Tibial nerve (tissue), 4 donors: ENCODE results near the gene CHN2.

ENCODE experiments used
- EP300 ChIP-seq, 2 donors: sonication (generic); formaldehyde crosslinking; IDR thresholded peaks; one replicate each; pipeline ENCODE4 v1.6.1; 2017; ENCODE audit warnings: antibody characterized with exemption in 2 of 2, mild to moderate bottlenecking in 1 of 2
- POLR2A ChIP-seq, 2 donors: fragments of 450-650 bp; IDR thresholded peaks; one replicate each; pipeline ENCODE4 v1.6.1; 2017; ENCODE audit warnings: antibody characterized with exemption in 2 of 2, mild to moderate bottlenecking in 2 of 2, moderate library complexity in 2 of 2
- TF ChIP-seq, protein P1 (sequence below), 5 experiments: fragments of 200-600 bp in 3 of 5; fragments of 450-650 bp in 2 of 5; sonication (generic) in 3 of 5; IDR thresholded peaks; one replicate each; pipeline ENCODE4 v1.5.1; 2016 to 2019; ENCODE audit warnings: antibody characterized with exemption in 5 of 5, mild to moderate bottlenecking in 3 of 5, moderate library complexity in 2 of 5

DNA sequence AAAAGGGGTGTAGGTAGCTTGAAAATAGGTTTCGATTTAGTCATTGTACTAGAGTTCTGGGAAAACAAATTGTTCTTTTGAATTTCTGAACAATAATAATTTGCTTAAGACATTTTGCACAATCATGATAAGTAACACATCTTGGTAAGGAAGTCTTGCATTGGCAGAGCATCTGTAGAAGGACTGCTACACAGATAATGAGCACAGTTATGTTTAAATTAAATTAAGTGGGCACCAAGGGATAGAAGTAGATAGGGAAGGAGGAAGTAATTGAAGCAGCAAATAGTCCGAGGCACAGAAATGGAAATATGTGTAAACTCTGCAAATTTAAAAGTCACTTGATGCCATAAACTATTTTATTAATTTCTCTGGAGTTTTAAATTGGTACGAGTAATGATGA, 122.4 kb downstream of the CHN2 start:
- TF ChIP-seq, protein P1, sequence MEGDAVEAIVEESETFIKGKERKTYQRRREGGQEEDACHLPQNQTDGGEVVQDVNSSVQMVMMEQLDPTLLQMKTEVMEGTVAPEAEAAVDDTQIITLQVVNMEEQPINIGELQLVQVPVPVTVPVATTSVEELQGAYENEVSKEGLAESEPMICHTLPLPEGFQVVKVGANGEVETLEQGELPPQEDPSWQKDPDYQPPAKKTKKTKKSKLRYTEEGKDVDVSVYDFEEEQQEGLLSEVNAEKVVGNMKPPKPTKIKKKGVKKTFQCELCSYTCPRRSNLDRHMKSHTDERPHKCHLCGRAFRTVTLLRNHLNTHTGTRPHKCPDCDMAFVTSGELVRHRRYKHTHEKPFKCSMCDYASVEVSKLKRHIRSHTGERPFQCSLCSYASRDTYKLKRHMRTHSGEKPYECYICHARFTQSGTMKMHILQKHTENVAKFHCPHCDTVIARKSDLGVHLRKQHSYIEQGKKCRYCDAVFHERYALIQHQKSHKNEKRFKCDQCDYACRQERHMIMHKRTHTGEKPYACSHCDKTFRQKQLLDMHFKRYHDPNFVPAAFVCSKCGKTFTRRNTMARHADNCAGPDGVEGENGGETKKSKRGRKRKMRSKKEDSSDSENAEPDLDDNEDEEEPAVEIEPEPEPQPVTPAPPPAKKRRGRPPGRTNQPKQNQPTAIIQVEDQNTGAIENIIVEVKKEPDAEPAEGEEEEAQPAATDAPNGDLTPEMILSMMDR (IDR thresholded peaks at IDR 0.05): no peak
- TF ChIP-seq POLR2A (IDR thresholded peaks at IDR 0.05) (no peak), EP300 (IDR thresholded peaks at IDR 0.05) (no peak)
